Stimulated activated CD8-positive, alpha-beta memory T cell treated with anti-CD3 and anti-CD28 coated beads, Interleukin-15, amount 100 ng/mL, for 24 hours (primary cell): ENCODE data around the gene ENDOV.

Experiments used
- DNase-seq: peaks from one replicate; pipeline ENCODE4 v3.0.0-alpha.2; 2020; ENCODE audit warnings: low read depth

The ENDOV gene

GRCh38 chr17:80485846-80486245, 70.9 kb downstream of the ENDOV start:
- DNase-seq, result no peak

- DNase-seq, result no peak
Observed at GRCh38 chr17:80486692-80487091, 71.7 kb downstream of the ENDOV start.

DNA sequence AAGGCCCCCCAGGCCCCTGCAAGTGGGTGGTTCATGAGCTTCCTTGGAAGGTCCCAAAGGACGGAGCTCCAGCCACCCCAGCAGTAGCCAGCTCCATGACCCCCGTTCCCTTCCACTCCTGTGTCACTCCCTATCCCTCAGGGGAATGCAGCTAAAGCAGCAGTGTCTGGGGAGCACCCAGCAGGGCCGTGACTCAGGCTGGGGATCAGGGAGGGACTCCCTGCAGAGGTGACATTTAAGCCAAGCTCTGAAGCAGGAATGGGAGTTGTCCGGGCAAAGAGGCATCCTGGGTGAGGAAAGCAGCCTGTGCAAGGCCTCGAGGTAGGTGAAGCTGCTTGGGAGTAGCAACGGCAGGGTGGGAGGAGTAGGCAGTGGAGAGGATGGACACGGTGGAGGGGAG, 72.5 kb downstream of the ENDOV start:
- DNase-seq, result no peak
